GM19035 (cell line): ENCODE results near the gene GAL3ST1.

Experiments used
- ATAC-seq: cut with Tn5 transposase; IDR thresholded peaks from one replicate; pipeline ENCODE4 v1.9.1; 2021; ENCODE audit not compliant: unreplicated experiment

The GAL3ST1 gene

GRCh38 chr22:30537083-30537731 lies 37.3 kb downstream of the GAL3ST1 start:
- ATAC-seq = no peak

- ATAC-seq = no peak
Measured at GRCh38 chr22:30535182-30535581, 39.3 kb downstream of the GAL3ST1 start.

GRCh38 chr22:30531651-30532608 lies 42.5 kb downstream of the GAL3ST1 start:
- no peak for ATAC-seq

- ATAC-seq = no peak
Measured at GRCh38 chr22:30526656-30527055, 47.8 kb downstream of the GAL3ST1 start.

- ATAC-seq = no peak
Measured at GRCh38 chr22:30523646-30524489, 50.6 kb downstream of the GAL3ST1 start.

GRCh38 chr22:30521368-30522156 lies 52.9 kb downstream of the GAL3ST1 start:
- no peak for ATAC-seq

- no peak for ATAC-seq
Measured at GRCh38 chr22:30519842-30520425, 54.5 kb downstream of the GAL3ST1 start.

- no peak for ATAC-seq
Measured at GRCh38 chr22:30516731-30517130, 57.7 kb downstream of the GAL3ST1 start.

GRCh38 chr22:30516273-30516672 lies 58.2 kb downstream of the GAL3ST1 start:
- no peak for ATAC-seq

GRCh38 chr22:30514252-30514651 lies 60.2 kb downstream of the GAL3ST1 start:
- ATAC-seq = no peak

- no peak for ATAC-seq
Measured at GRCh38 chr22:30513462-30513861, 61.0 kb downstream of the GAL3ST1 start.

GRCh38 chr22:30511911-30512310 lies 62.6 kb downstream of the GAL3ST1 start:
- no peak for ATAC-seq

GRCh38 chr22:30511109-30511508 lies 63.4 kb downstream of the GAL3ST1 start:
- ATAC-seq = no peak

GRCh38 chr22:30508216-30508615 lies 66.2 kb downstream of the GAL3ST1 start:
- ATAC-seq = no peak

GRCh38 chr22:30507670-30508069 lies 66.8 kb downstream of the GAL3ST1 start:
- no peak for ATAC-seq

- ATAC-seq = no peak
Measured at GRCh38 chr22:30506507-30506968, 67.9 kb downstream of the GAL3ST1 start.
